ENCODE results near the gene HEG1.

The HEG1 gene

DNA sequence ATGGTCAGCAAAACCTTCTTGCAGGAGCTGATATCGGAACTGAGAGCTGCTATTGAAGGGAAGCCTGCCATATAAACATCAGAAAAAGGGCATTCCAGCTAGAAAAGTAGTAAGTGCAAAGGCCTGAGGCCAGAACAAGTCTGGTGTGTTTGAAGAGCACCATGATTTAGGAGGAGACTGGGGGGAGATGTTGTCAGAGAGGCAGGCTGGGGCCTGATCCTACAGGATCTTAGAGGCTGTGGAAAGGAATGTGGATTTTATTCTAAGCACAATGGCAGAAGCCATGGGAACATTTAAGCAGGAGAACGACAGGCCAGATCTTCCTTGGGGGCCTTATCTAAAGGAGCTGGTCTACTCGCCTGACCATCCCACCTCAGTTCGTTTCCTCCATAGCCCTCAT is 116.1 kb downstream of the HEG1 start:
- DNase-seq = no peak

DNA sequence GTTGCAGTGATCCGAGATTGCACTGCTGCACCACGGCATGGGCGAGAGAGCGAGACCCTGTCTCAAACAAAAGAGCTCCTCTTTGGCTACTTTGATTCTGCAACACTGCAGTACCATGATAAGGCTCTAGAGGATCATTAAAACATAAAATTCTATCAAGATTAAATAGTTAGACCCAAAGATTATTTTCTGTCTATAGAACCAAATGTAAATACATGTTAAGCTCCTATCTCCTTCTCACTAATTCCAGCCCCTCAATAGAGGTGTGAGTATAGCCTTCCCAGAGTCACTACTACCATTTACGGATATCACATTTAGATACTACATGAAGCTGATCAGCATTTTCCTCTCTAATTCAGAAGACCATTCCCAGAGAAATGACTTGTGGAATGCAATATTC is 116.9 kb downstream of the HEG1 start:
- no peak for DNase-seq

DNA sequence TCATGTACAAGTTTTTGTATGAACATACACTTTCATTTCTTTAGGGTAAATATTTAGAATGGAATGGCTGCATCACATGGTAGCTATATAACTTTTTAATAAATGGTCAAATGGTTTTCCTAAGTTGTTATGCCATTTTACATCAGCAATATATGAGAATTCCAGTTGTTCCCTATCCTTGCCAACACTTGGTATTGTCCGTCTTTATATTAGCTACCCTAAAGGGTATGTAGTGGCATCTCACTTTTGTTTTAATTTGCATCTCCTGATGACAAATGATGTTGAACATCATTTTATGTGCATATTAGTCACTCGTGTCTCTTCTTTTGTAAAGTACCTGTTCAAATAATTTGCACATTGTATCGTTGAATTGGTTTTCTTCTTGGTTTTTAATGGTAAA is 118.7 kb downstream of the HEG1 start:
- DNase-seq = no peak

DNA sequence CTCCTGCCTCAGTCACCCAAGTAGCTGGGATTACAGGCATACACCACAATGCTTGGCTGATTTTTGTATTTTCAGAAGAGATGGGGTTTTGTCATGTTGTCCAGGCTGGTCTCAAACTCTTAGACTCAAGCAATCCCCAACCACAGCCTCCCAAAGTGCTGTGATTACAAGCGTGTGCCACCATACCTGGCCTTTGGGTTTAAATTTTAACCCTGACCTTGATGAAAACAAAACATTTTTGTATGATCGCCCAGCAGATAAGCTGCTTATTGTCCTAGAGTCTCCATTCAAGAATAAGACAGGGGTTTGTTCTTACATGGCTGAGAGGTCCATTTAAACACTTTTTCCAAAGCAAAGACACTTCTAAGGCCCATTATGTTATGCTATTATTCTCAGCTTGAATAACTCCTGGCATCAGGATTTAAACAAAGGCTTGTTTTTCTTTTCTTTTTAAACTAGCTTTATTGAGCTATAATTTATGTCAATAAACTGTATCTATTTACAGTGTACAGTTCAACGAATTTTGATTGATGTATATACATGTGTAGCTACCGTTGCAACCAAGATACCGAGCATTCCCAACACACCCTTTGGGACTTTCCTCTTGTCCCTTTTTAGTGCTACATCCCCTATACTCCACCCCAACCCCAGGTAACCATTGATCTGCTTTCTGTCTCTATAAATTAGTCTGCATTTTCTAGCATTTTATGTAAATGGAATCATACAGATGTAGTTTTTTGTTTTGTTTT is 119.8 kb downstream of the HEG1 start:
- DNase-seq = no peak

DNA sequence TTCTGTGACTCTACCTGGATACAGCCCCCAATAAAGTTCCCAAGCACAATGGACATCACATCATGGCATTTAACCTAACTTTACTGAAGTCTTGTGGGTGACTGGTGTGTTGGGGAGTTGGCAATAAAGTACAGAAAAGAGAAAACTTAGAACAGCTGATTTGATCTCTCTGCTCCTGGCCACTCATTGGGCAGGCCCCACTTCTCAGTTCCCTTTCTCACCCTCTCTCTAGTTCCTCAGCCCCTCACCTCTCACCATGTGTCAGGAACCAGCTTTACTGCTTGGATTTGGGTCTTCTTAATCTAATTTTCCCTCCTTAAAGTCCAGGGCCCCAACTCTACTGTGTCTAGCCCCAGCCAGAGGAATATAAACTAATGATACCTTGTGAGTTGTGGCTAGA is 120.5 kb downstream of the HEG1 start:
- DNase-seq = no peak

DNA sequence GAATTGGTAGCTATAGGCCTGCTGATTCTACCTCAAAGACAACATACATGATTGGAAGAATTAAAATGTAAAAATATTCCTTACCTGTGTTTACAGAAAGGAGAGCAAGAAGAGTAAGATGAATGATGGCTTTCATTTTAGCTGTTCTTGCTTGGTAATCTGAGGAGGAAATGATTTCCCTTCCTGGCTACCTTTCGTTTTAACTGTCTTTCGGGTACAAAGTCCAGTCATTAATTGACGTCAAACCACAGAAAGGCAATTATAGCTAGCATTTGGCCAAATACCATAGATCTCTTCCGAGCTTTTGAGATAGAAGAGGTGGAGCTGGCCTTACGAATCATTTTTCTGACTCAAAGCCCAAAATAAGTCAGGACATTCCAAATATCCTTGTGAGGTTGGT is 121.2 kb downstream of the HEG1 start, which contains the start of gene MUC13:
Gene MUC13, minus strand, starts transcription at position 175 of the 400 bp plus-strand sequence. Its CDS starts 39 bp downstream, at position 136.
- no peak for DNase-seq

DNA sequence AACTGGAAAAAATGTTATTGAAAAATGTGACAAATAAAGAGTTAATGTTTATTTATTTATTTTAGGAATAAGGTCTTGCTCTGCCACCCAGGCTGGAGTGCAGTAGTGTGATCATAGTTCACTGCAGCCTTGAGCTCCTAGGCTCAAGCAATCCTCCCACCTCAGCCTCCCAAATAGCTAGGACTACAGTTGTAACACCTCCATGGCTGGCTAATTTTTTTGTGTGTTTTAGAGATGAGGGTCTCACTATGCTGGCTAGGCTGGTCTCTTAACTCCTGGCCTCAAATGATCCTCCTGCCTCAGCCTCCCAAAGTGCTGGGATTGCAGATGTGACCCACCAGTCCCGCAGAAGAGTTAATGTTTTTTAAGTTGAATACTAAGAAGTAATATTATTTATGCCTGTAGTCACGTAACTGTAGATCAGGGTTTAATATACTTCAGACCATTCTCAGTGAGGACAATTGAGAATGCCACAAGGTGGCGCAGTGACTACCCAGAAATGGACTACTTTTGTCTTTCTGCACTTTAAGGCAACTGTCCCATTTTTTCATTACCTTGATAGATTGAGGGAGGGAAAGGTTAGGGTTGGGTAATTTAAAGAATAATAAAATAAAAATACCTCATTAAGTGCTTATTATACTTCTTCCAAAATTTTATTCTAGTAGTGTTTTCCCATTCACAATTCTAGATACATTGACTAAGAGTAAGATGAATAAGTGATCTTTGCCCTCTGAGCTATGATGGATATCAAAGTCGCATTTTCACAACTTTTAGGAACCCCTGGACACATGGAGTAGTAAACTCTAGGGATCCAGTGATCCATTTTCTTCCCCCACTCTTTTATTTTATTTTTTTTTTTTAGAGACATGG is 127.2 kb downstream of the HEG1 start:
- DNase-seq = peak; percentile 67

DNA sequence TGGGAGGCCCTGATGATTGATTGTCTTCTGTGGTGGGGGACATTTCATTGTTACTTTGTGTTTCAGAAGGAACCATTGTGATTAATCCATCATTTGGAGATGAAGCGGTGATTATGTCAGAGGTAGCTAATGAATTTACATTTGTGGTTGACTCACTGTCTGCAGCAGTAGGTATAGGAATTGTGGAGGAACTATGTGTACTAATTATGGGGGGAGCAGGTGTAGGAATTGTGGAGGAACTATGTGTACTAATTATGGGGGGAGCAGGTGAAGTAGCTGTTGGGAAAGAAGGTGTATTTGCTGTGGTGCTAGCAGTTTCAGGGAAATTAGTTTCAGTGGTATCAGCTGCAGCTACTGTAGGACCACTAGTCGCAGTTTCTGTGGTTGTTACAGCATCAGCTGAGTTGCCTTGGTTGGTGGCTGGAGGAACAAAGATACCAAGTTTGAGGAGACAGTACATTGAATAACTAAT is 128.2 kb downstream of the HEG1 start:
- DNase-seq = no peak

DNA sequence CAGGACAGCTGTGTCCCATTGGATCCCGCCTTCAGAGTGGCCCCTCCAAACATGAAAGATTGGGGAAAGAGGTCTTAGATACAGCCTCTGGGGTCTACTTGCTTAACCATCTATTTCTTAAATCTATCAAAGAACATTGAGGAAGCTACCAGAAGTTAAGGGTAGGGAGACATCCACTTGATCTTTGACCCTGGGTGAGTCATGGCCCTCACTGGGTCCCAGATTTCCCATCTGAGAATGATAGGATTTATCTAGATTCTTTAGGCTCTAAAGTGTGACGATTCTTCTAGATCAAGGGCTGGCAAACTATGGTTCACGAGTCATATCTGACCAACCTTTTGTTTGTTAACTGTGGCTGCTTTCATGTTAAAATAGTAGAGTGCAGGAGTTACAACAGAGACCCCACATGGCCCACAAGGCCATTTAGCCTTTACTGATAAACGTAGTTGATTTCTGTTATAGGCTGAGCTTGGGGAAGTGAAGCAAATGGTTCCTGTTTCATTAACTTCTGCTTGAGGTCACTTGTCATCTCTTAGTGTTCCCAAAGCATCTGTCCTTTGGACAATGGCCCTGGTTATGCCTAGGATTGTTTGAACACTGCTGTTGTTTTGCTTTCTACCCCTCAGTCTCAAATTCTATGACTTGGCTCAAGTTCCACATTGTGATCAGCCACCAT is 129.2 kb downstream of the HEG1 start:
- DNase-seq = no peak

DNA sequence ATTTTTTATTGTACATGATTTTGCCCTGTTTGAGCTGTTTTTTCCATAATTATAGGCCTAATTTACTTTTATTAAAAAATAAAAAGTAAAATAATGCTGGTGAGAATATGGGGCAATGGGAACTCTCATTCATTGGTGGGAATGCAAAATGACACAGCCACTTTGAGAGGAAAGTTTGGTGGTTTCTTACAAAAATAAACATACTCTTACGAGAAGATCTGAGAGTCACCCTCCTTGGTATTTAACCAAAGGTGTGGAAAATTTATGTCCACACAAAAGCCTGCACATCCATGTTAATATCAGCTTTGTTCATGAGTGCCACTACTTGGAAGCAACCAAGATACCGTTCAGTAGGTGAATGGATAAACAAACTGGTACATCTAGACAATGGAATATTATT is 131.1 kb downstream of the HEG1 start:
- DNase-seq = no peak

DNA sequence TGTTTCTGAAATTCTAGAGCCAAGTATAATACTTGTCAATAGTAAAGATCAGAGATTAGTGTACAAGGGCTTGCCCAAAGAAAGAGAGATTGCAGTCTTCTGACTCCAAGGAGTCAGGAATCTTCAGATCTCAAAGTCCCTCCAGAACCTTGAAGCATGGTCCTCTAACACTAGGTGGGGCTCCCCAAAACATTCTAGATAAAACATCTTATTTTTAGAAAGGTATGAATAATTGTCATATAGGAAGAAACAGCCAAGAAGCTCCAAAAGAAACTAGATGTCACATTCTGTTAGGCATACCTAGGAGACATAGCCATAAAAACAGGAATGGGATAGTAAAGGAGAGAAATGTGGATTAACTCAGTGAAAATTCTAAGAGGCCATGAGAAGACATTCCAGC is 132.0 kb downstream of the HEG1 start:
- DNase-seq = no peak

DNA sequence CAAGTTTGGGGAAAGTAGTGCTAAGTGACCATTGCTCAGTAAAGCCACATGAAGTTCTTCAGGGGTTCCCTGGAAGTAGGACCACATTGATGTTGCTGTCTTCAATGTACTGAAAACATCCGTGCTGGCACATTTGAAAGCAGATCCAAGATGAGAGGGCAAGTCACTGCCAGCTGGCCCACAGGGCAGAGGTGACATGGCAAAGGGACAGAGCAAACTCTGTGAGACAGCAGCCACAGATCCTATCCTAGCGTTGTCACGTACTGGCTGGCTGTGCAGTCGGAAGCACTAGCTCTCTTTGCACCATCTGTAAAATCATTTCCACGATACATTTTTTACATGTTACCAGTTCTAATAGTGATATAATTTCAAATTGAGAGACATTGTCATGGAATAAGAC is 135.1 kb downstream of the HEG1 start:
- no peak for DNase-seq

DNA sequence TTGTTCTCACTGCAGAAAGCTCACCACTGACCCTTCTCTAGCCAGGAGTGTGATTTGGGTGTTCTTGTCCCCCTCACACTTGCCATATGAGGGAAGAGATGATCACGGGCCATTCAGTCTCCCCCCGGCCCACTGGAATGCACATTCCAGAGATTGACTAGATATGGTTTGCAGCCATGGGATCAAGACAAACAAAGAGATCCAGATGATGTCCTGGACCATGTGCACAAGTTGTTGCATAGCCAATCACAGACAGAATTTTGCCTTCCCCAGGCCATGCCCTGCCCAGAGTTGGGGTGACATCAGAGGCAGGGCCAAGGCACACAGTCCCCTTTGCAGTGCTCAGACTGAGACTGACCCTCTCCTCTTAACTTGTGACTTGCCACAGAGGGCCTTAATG is 136.0 kb downstream of the HEG1 start:
- no peak for DNase-seq

DNA sequence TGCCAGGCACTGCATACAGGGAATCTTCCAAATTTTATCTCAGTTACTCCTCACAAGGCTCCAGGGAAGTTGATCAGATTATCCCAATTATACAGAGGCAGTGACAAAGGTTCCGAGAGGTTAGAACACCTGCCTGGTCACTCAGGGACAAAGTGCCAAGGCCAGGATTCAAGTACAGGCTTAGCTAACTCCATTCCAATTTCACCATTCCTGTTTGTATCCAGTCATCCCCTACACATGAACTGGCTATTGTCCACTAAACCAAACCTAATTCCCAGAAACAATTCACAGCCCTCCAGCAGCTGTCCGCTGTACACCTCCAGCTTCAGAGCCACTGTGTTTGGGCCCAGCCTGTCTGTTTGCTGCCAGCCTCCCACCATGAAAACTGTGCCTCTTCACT is 137.3 kb downstream of the HEG1 start:
- no peak for DNase-seq

DNA sequence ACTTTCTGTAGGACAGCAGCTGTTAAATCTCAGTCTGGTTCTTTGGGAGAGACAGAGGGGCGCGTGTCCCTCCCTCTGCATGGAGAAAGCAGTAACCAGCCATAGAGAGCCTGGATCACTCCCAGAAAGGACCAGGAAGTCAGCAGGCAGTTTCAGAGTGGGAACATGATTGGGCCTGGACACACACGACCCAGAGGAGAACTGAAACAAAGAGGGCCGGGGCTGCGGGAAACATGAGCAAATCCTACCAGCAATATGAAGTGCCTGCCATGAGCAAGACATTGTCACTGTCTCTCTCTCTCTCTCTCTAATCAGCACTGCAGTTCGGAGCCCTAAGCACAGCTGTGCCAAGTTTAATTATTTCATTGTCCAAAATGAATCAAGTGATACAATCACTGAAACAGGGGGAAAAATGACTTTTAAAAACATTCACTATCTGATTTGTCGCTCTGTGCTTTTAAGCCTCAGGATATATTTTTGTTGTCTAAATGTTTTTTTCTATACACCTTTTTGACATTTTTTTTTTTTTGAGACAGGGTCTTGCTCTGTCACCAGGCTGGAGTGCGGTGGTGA is 138.9 kb downstream of the HEG1 start:
- no peak for DNase-seq
